Esophagus muscularis mucosa (tissue), 4 donors: ENCODE data around the gene RAD51B. TPM values are rescaled to one million over a fixed set of nuclear protein-coding genes. Genes with fewer than 3 reads are reported as not detected.
A peak's percentile ranks its signal among the peaks of the same experiment; 100 is the strongest.

Source experiments
- DNase-seq: peaks from one replicate; pipeline ENCODE4 v3.0.0-alpha.2; 2017; ENCODE audit errors: extremely low spot score
- H3K27ac ChIP-seq, 4 donors: fragments of 200-600 bp; sonication (generic); replicated peaks in 1 of 4; 1 replicate in 3 of 4; 2 replicates in 1 of 4; pipeline ENCODE4 v1.5.1; 2016 to 2019; ENCODE audit warnings: mild to moderate bottlenecking in 1 of 4
- H3K27me3 ChIP-seq, 4 donors: fragments of 200-600 bp; sonication (generic); one replicate each; pipeline versions ENCODE4 v1.5.1 to v1.6.0; 2016 to 2019
- H3K36me3 ChIP-seq, 4 donors: fragments of 200-600 bp; sonication (generic); one replicate each; pipeline ENCODE4 v1.5.1; 2016 to 2019
- H3K4me1 ChIP-seq, 4 donors: fragments of 200-600 bp; sonication (generic); one replicate each; pipeline ENCODE4 v1.5.1; 2016 to 2019
- H3K4me3 ChIP-seq, 4 donors: fragments of 200-600 bp; sonication (generic); 1 replicate in 2 of 4; 2 replicates in 2 of 4; pipeline ENCODE4 v1.5.1; 2016 to 2019; ENCODE audit warnings: mild to moderate bottlenecking in 4 of 4, moderate library complexity in 1 of 4
- H3K9me3 ChIP-seq, 4 donors: fragments of 200-600 bp; sonication (generic); 1 replicate in 3 of 4; 2 replicates in 1 of 4; pipeline ENCODE4 v1.5.1; 2016 to 2019
- EP300 ChIP-seq: sonication (generic); formaldehyde crosslinking; IDR thresholded peaks from one replicate; pipeline ENCODE4 v1.6.1; 2017; ENCODE audit warnings: antibody characterized with exemption
- POLR2A ChIP-seq: fragments of 450-650 bp; IDR thresholded peaks from one replicate; pipeline ENCODE4 v1.6.1; 2017; ENCODE audit warnings: antibody characterized with exemption, moderate library complexity, mild to moderate bottlenecking, low read depth
- POLR2AphosphoS5 ChIP-seq, 2 donors: sonication (generic); formaldehyde crosslinking; IDR thresholded peaks; one replicate each; pipeline ENCODE4 v1.6.1; 2017; ENCODE audit warnings: antibody characterized with exemption in 2 of 2
- WGBS: methylation state at CpG from one replicate; pipeline ENCODE4 v1.1.5; 2018; 5-methylcytosine and 5-hydroxymethylcytosine counted together
- intact Hi-C: fragments of 100-400 bp; cut with DNase I; formaldehyde crosslinking; loops from one replicate; pipeline ENCODE4 v1.15.1; 2023
- total RNA-seq, 4 donors: library from RNA; depleted of rRNA; stranded (reverse); fragments of >200 nt; gene quantifications; one replicate each; pipeline versions ENCODE4 v1.1.0 to v1.2.1, GENCODE V29; 2016
- TF ChIP-seq, protein P1 (sequence below), 3 experiments: fragments of 200-600 bp in 2 of 3; fragments of 450-650 bp in 1 of 3; sonication (generic) in 2 of 3; IDR thresholded peaks; one replicate each; pipeline ENCODE4 v1.5.1; 2017 to 2019; ENCODE audit warnings: antibody characterized with exemption in 3 of 3, mild to moderate bottlenecking in 2 of 3, moderate library complexity in 1 of 3

The RAD51B gene
- total RNA-seq, 4 donors from 2014 or later, result 2.8 to 11.1 (median 5.1) TPM

DNA sequence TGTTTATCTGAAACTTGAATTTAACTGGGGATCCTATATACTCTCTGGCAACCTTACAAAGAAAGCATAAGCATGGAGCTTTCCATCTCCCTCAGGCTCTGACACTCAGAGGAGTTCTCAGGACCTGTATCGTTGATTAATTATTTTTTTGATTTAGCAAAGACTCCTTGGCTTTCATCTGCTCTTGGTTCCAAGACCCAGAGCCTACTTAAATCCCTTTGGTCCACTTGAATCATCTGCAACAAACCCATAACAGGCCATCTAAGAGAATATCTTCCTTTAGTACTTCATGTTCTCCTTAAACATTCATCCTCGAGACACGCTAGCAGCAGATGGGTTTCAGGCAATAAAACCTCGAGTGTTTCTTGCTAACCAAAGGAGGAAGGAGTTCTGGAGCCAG, 887.9 kb downstream of the RAD51B start:
- Histone ChIP-seq H3K27me3 (no peaks in the 10 kb centered on the region), H3K36me3 (no peaks in the 10 kb centered on the region), H3K4me3 (no peak overlapping the region), H3K27ac (peak overlapping the region in 2 of 4 donors; percentile 27 to 30), H3K9me3 (no peaks in the 10 kb centered on the region), H3K4me1 (peaks cover 6 to 34% (median 31%) of the 10 kb centered on the region in 4 donors)
- no peak for DNase-seq
- TF ChIP-seq EP300 (no peak), POLR2AphosphoS5 (IDR thresholded peaks at IDR 0.05) (no peak), POLR2A (no peak)
- TF ChIP-seq, protein P1, sequence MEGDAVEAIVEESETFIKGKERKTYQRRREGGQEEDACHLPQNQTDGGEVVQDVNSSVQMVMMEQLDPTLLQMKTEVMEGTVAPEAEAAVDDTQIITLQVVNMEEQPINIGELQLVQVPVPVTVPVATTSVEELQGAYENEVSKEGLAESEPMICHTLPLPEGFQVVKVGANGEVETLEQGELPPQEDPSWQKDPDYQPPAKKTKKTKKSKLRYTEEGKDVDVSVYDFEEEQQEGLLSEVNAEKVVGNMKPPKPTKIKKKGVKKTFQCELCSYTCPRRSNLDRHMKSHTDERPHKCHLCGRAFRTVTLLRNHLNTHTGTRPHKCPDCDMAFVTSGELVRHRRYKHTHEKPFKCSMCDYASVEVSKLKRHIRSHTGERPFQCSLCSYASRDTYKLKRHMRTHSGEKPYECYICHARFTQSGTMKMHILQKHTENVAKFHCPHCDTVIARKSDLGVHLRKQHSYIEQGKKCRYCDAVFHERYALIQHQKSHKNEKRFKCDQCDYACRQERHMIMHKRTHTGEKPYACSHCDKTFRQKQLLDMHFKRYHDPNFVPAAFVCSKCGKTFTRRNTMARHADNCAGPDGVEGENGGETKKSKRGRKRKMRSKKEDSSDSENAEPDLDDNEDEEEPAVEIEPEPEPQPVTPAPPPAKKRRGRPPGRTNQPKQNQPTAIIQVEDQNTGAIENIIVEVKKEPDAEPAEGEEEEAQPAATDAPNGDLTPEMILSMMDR (IDR thresholded peaks at IDR 0.05), result no peak
- intact Hi-C loops, result no loop called here
- WGBS, result 97% methylated on average over 4 of the region's 4 CpGs

DNA sequence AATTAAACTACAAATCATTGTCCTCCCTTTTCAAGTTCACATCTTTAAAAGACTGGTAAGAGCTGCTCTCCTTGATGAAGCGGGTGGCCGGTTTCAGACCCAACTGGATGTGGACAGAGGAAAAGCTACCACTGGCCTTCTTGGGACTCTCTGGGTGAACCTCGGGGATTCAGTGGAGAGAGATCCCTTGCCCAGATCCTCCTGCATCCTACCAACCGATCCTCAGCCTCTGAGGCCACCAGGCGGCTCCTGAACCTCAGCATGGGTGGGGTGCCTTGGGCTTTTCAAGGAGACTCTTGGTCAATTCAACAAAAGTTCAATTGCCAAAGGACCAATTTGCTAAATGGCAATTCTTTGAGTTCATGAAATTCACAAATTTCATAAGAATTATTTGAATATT, 888.8 kb downstream of the RAD51B start:
- no peak for TF ChIP-seq EP300
- TF ChIP-seq, protein P1 (IDR thresholded peaks at IDR 0.05), result no peak
- no peak for TF ChIP-seq POLR2AphosphoS5 (IDR thresholded peaks at IDR 0.05)
- no peak for TF ChIP-seq POLR2A
- H3K27me3 ChIP-seq, result no peaks in the 10 kb centered on the region
- intact Hi-C loops, result no loop called here
- DNase-seq, result no peak
- 79% methylated on average over 5 of the region's 5 CpGs for whole genome bisulfite sequencing
- H3K9me3 ChIP-seq, result no peaks in the 10 kb centered on the region
- H3K4me3 ChIP-seq, result no peak overlapping the region
- H3K36me3 ChIP-seq, result no peaks in the 10 kb centered on the region
- H3K4me1 ChIP-seq, result peaks cover 6 to 32% (median 26%) of the 10 kb centered on the region in 4 donors
- H3K27ac ChIP-seq, result peak overlapping the region in 2 of 4 donors; percentile 17 to 27

DNA sequence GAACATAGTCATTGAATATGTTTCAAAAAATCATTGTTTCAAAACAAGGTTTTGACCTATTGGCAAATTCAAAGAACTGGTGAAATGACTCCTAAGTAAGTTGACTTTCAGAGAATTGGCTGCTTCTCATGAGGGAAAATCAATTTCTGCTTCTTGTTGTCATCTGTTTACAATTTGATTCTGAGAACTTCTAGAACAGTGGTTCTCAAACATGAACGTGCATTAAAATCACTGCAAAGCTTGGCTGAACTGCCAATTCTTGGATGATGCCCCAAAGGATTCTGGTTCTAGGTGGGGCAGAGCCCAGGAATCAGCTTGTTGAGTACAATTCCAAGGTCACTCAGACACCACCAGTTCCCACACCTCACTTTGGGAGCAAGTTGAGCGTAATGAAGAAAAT, 889.4 kb downstream of the RAD51B start:
- 77% methylated on average over 2 of the region's 2 CpGs for WGBS
- H3K36me3 ChIP-seq, result no peaks in the 10 kb centered on the region
- no peak for DNase-seq
- intact Hi-C loops, result no loop called here
- no peaks in the 10 kb centered on the region for H3K9me3 ChIP-seq
- H3K4me3 ChIP-seq, result no peak overlapping the region
- peaks cover 6 to 32% (median 26%) of the 10 kb centered on the region in 4 donors for H3K4me1 ChIP-seq
- H3K27me3 ChIP-seq, result no peaks in the 10 kb centered on the region
- H3K27ac ChIP-seq, result no peak overlapping the region
- TF ChIP-seq POLR2A (no peak), POLR2AphosphoS5 (IDR thresholded peaks at IDR 0.05) (no peak), EP300 (no peak)
- TF ChIP-seq, protein P1 (IDR thresholded peaks at IDR 0.05), result no peak

GRCh38 chr14:68710776-68711175, 891.2 kb downstream of the RAD51B start:
- H3K4me1 ChIP-seq, result peaks cover 4 to 25% (median 14%) of the 10 kb centered on the region in 4 donors
- 95% methylated on average over 6 of the region's 6 CpGs for WGBS
- H3K36me3 ChIP-seq, result no peaks in the 10 kb centered on the region
- no peaks in the 10 kb centered on the region for H3K27me3 ChIP-seq
- no peak overlapping the region for H3K27ac ChIP-seq
- H3K9me3 ChIP-seq, result no peaks in the 10 kb centered on the region
- DNase-seq, result no peak
- intact Hi-C loops, result no loop called here
- H3K4me3 ChIP-seq, result no peak overlapping the region
- TF ChIP-seq, protein P1 (IDR thresholded peaks at IDR 0.05), result no peak
- TF ChIP-seq POLR2AphosphoS5 (IDR thresholded peaks at IDR 0.05), result no peak

DNA sequence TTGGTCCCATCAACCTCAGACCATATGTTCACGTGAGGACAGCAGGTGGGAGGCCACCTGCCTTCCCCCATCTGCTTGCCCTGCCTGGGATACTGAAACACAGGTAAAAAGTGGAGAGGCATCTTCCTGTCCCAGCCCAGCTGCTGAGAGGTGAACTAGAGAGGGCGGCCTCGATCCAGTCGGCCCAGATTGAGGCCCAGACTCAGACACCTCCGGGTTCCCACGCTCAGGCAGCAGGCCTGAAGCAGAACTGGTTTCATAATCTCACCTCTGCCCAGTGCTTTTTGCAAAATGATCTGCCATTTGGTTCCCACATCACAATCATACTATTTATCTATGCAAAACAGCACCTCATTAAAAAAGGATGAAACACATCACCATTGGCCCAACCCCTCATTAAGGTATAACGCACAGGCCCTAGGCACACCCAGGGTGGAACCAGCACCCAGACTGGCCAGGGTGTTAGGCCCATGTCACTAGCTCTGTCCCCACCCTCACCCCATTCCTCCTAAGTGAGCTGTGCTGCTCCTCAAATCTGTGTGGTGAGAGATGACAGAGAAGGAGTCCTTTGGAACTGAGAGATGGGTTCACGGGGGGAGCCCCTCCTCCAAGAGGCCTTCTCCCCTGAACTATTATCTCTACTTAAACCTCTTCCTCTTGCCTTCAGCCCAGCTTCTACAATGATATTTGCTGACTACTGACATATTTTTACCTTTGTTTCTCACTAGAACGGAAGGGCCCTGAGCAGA, 892.2 kb downstream of the RAD51B start:
- Histone ChIP-seq H3K27me3 (no peaks in the 10 kb centered on the region), H3K9me3 (no peaks in the 10 kb centered on the region), H3K27ac (no peak overlapping the region), H3K4me3 (no peak overlapping the region), H3K36me3 (no peaks in the 10 kb centered on the region), H3K4me1 (peaks cover 0 to 15% (median 6%) of the 10 kb centered on the region in 4 donors)
- intact Hi-C loops, result no loop called here
- DNase-seq, result no peak
- TF ChIP-seq EP300 (no peak), POLR2A (no peak), POLR2AphosphoS5 (IDR thresholded peaks at IDR 0.05) (no peak)
- TF ChIP-seq, protein P1 (IDR thresholded peaks at IDR 0.05), result no peak
- 94% methylated on average over 9 of the region's 9 CpGs for WGBS
